A673 (cell line): ENCODE results near the gene CPEB1. TPM values are rescaled to one million over a fixed set of nuclear protein-coding genes. Genes with fewer than 3 reads are reported as not detected.

Experiments
- BruUV-seq: library from RNA; stranded (reverse); fragments of 400-500 nt; replicated peaks from 2 replicates; lab custom pipeline; 2021; lab: Mats Ljungman, UMichigan
- CTCF ChIA-PET: fragments of 300-600 bp; sonication (Branson Sonifier 250); formaldehyde crosslinking; loops from one replicate; lab custom pipeline; 2022; ENCODE audit warnings: antibody characterized with exemption; lab: Charles Lee
- POLR2A ChIA-PET: fragments of 300-600 bp; sonication (Branson Sonifier 250); formaldehyde crosslinking; loops from one replicate; lab custom pipeline; 2022; ENCODE audit warnings: antibody characterized with exemption; ENCODE audit not compliant: low non-redundant PET; lab: Charles Lee
- DNase-seq: peaks from one replicate; pipeline ENCODE4 v3.0.0-alpha.2; 2015; ENCODE audit warnings: low spot score
- H3K27ac ChIP-seq: fragments of 200-600 bp; sonication (generic); 2 replicates; pipeline ENCODE4 v1.5.1; 2016; ENCODE audit warnings: mixed run types, low read depth, mild to moderate bottlenecking, mixed read lengths, antibody characterized with exemption, low read length; ENCODE audit not compliant: poor library complexity, severe bottlenecking
- H3K27me3 ChIP-seq: fragments of 200-600 bp; sonication (generic); replicated peaks from 2 replicates; pipeline ENCODE4 v1.6.1; 2017; ENCODE audit warnings: mixed run types, low read depth, mild to moderate bottlenecking, mixed read lengths, antibody characterized with exemption, low read length; ENCODE audit not compliant: insufficient read depth, poor library complexity
- H3K36me3 ChIP-seq: fragments of 200-600 bp; sonication (generic); 2 replicates; pipeline ENCODE4 v1.6.1; 2016; ENCODE audit warnings: mixed run types, mild to moderate bottlenecking, mixed read lengths, antibody characterized with exemption, low read length; ENCODE audit not compliant: insufficient read depth, poor library complexity, severe bottlenecking
- H3K4me1 ChIP-seq: fragments of 200-600 bp; sonication (generic); 2 replicates; pipeline ENCODE4 v1.6.1; 2017; ENCODE audit warnings: mixed run types, mild to moderate bottlenecking, mixed read lengths, antibody characterized with exemption, low read length; ENCODE audit not compliant: insufficient read depth, poor library complexity, severe bottlenecking
- H3K4me3 ChIP-seq: fragments of 200-600 bp; sonication (generic); 2 replicates; pipeline ENCODE4 v1.5.1; 2016; ENCODE audit warnings: low read depth, mixed run types, mild to moderate bottlenecking, mixed read lengths, low read length; ENCODE audit not compliant: poor library complexity, severe bottlenecking
- H3K9me3 ChIP-seq: fragments of 200-600 bp; sonication (generic); 2 replicates; pipeline ENCODE4 v1.6.1; 2016; ENCODE audit warnings: mixed run types, low read depth, mild to moderate bottlenecking, mixed read lengths, antibody characterized with exemption, low read length; ENCODE audit not compliant: poor library complexity, severe bottlenecking
- CTCF ChIP-seq: fragments of 300-800, 200-600 bp; sonication (generic); conservative IDR thresholded peaks from 2 replicates; pipeline ENCODE4 v1.5.1; 2017; ENCODE audit warnings: low read depth, mild to moderate bottlenecking, antibody characterized with exemption, low read length, moderate library complexity, mixed read lengths
- EZH2 ChIP-seq: fragments of 200-600 bp; sonication (generic); IDR thresholded peaks from 2 replicates; pipeline ENCODE4 v1.6.1; 2017; ENCODE audit warnings: borderline replicate concordance, low read depth, mild to moderate bottlenecking, mixed read lengths, antibody characterized with exemption, low read length; ENCODE audit not compliant: poor library complexity, severe bottlenecking
- intact Hi-C: fragments of 100-400 bp; cut with micrococcal nuclease; formaldehyde crosslinking; loops from one replicate; pipeline ENCODE4 v1.10.0; 2022; ENCODE audit not compliant: unreplicated experiment
- total RNA-seq: library from RNA; stranded (reverse); gene quantifications from 2 replicates; pipeline ENCODE4 v1.2.3, GENCODE V29; 2021

Gene CPEB1
- total RNA-seq, 1 experiment from 2014 or later: not detected

GRCh38 chr15:82570721-82571508 lies 76.2 kb downstream of the CPEB1 start:
- H3K36me3 ChIP-seq: no peaks in the 10 kb centered on the region
- ChIA-PET POLR2A (no interaction called here), CTCF (no interaction called here)
- no TSS peak for BruUV-seq
- H3K27me3 ChIP-seq: peaks cover 20% of the 10 kb centered on the region
- no peaks in the 10 kb centered on the region for H3K9me3 ChIP-seq
- no peak overlapping the region for H3K27ac ChIP-seq
- DNase-seq: no peak
- TF ChIP-seq CTCF: no peak
- no peak for TF ChIP-seq EZH2
- no peak overlapping the region for H3K4me3 ChIP-seq
- no peaks in the 10 kb centered on the region for H3K4me1 ChIP-seq
- intact Hi-C loops: no loop called here

GRCh38 chr15:82569834-82570233 lies 77.3 kb downstream of the CPEB1 start:
- no peak for DNase-seq
- TF ChIP-seq CTCF (no peak), EZH2 (no peak)
- no peak overlapping the region for H3K4me3 ChIP-seq
- peaks cover 9% of the 10 kb centered on the region for H3K27me3 ChIP-seq
- no TSS peak for BruUV-seq
- no peak overlapping the region for H3K27ac ChIP-seq
- H3K36me3 ChIP-seq: no peaks in the 10 kb centered on the region
- ChIA-PET POLR2A (no interaction called here), CTCF (no interaction called here)
- no peaks in the 10 kb centered on the region for H3K4me1 ChIP-seq
- intact Hi-C loops: no loop called here
- H3K9me3 ChIP-seq: no peaks in the 10 kb centered on the region

- H3K9me3 ChIP-seq: no peaks in the 10 kb centered on the region
- no peak for DNase-seq
- BruUV-seq: no TSS peak
- intact Hi-C loops: no loop called here
- H3K36me3 ChIP-seq: no peaks in the 10 kb centered on the region
- H3K4me3 ChIP-seq: no peak overlapping the region
- peaks cover 3% of the 10 kb centered on the region for H3K27me3 ChIP-seq
- CTCF ChIA-PET: no interaction called here
- no peak overlapping the region for H3K27ac ChIP-seq
- no peaks in the 10 kb centered on the region for H3K4me1 ChIP-seq
- TF ChIP-seq EZH2: no peak
- TF ChIP-seq CTCF: no peak
- POLR2A ChIA-PET: no interaction called here
Observed at GRCh38 chr15:82568986-82569385, 78.2 kb downstream of the CPEB1 start.
